Activated effector memory CD4-positive, alpha-beta T cell treated with Interleukin-2 at 50 U/mL for 16 hours (primary cell): Measurements from ENCODE around the gene MAFF.

ENCODE experiments used
- DNase-seq: peaks from one replicate; pipeline ENCODE4 v3.0.0-alpha.2; 2020

MAFF gene

GRCh38 chr22:38250643-38251340, 49.0 kb downstream of the MAFF start:
- DNase-seq = no peak

- DNase-seq = no peak
Measured at GRCh38 chr22:38251341-38251692, 49.5 kb downstream of the MAFF start.

GRCh38 chr22:38255697-38256096, 53.9 kb downstream of the MAFF start:
- no peak for DNase-seq

GRCh38 chr22:38257181-38257580, 55.4 kb downstream of the MAFF start:
- no peak for DNase-seq

- DNase-seq = no peak
Measured at GRCh38 chr22:38257650-38258250, 56.0 kb downstream of the MAFF start.

GRCh38 chr22:38258895-38259294, 57.1 kb downstream of the MAFF start:
- no peak for DNase-seq

GRCh38 chr22:38259370-38259769, 57.6 kb downstream of the MAFF start:
- no peak for DNase-seq

- no peak for DNase-seq
Measured at GRCh38 chr22:38260761-38261681, 59.2 kb downstream of the MAFF start.

- peak; percentile 18 for DNase-seq
Measured at GRCh38 chr22:38262051-38262795, 60.4 kb downstream of the MAFF start.

- DNase-seq = no peak
Measured at GRCh38 chr22:38264322-38264843, 62.6 kb downstream of the MAFF start.
